Activated T-helper 1 cell treated with anti-CD3 and anti-CD28 coated beads, Interleukin-12 subunit alpha, Interleukin-12 subunit beta, Interleukin-2, Interleukin-4 antibody, amounts not matched to agents 30 ng/mL and 10 ng/mL and 1 ng/mL, durations not matched to agents 14 hours and 24 hours and 36 hours (primary cell): Measurements from ENCODE around the gene MLH1. TPM values are rescaled to one million over a fixed set of nuclear protein-coding genes. Genes with fewer than 3 reads are reported as not detected.
"Not testable (repeated sequence)": the region's sequence is repeated elsewhere in the genome, so short reads cannot be mapped to it uniquely, and the experiment has no call there.

Source experiments
- DNase-seq: peaks from one replicate; pipeline ENCODE4 v3.0.0; 2021; ENCODE audit warnings: low spot score
- H3K27ac Mint-ChIP-seq: one replicate; pipeline ENCODE4 v1.8.0; 2021; ENCODE audit warnings: mild to moderate bottlenecking, mixed read lengths
- H3K27me3 Mint-ChIP-seq: one replicate; pipeline ENCODE4 v1.8.0; 2022; ENCODE audit warnings: mild to moderate bottlenecking, moderate library complexity, mixed read lengths; ENCODE audit not compliant: insufficient read depth
- H3K36me3 Mint-ChIP-seq: one replicate; pipeline ENCODE4 v1.8.0; 2021; ENCODE audit warnings: low read depth, mixed read lengths
- H3K4me1 Mint-ChIP-seq: one replicate; pipeline ENCODE4 v1.8.0; 2021; ENCODE audit warnings: low read depth, mixed read lengths
- H3K4me3 Mint-ChIP-seq: one replicate; pipeline ENCODE4 v1.8.0; 2021; ENCODE audit warnings: mild to moderate bottlenecking, moderate library complexity, mixed read lengths
- H3K9me3 Mint-ChIP-seq: one replicate; pipeline ENCODE4 v1.8.0; 2021; ENCODE audit warnings: mixed read lengths
- intact Hi-C: fragments of 100-400 bp; cut with micrococcal nuclease; formaldehyde crosslinking; loops from one replicate; pipeline ENCODE4 v1.15.1; 2024
- total RNA-seq: library from RNA; stranded (reverse); gene quantifications from 2 replicates; pipeline ENCODE4 v1.2.3, GENCODE V29; 2022

Gene MLH1
- total RNA-seq, 1 donor from 2014 or later: 63.4 TPM

DNA sequence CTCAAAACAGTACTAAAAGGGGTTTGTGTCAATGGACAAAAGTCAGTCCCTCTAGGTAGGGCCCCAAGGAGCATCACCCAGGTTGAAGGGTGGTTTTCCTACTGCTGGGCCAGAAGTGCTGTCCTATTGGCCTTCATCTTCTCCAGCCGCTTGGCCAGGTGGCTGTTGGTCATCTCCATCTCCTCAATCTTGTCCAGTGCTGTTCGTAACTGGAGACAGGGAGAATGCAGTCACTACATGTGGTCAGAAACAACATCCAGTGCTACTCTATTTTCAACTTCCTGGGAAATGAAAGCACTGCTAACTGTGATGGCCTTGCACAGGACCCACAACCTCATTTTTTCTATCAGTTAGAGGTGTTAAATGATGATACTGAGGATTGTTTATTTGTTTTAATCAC, 60.4 kb downstream of the MLH1 start:
- Mint-ChIP-seq H3K36me3 (peaks cover 29% of the 10 kb centered on the region), H3K4me1 (peaks cover 10% of the 10 kb centered on the region), H3K27me3 (no peaks in the 10 kb centered on the region), H3K4me3 (no peak overlapping the region), H3K27ac (no peak overlapping the region), H3K9me3 (no peaks in the 10 kb centered on the region)
- no peak for DNase-seq
- intact Hi-C loops: loop anchor here (1.0 to 2.0 kb wide), 3 partner anchors 61 to 160 kb away; partner anchors contain the start of gene LRRFIP2

DNA sequence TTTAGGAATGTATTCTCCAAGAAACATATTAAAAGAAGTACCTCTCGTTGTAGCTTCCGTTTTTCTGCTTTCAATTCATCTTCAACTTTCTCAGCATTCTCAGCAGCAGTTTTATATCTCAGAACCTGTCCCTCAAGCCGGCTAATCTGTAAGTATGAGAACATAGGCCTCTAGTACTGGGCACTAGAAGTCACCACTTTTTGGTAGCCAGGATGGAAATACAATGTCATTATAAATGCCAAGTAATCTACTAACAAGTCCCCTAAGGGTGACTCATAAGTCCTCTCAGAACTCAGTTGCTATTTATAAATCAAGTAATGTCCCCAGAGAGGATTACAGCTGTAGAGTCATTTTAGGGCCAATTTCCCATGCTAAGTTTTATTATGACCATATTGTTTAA, 61.1 kb downstream of the MLH1 start:
- no peak overlapping the region for H3K4me3 Mint-ChIP-seq
- no peaks in the 10 kb centered on the region for H3K9me3 Mint-ChIP-seq
- intact Hi-C loops: loop anchor here (1.0 to 2.0 kb wide), 3 partner anchors 60 to 159 kb away; partner anchors contain the start of gene LRRFIP2
- H3K27ac Mint-ChIP-seq: peak overlapping the region; percentile 81
- peaks cover 10% of the 10 kb centered on the region for H3K4me1 Mint-ChIP-seq
- H3K36me3 Mint-ChIP-seq: peaks cover 24% of the 10 kb centered on the region
- H3K27me3 Mint-ChIP-seq: no peaks in the 10 kb centered on the region
- no peak for DNase-seq

DNA sequence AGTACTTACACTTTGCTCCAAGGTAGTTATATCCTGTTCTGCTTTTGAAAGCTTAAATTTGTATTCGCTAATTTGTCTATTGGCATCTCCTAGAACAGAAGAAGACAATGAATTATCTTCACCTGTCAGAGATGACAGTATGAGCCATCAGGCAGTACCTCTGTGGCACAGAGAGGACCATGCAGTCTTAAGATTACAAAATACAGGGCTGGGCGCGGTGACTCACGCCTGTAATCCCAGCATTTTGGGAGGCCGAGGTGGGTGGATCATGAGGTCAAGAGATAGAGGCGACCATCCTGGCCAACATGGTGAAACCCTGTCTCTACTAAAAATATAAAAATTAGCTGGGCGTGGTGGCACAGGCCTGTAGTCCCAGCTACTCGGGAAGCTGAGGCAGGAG, 61.8 kb downstream of the MLH1 start:
- not testable (repeated sequence) for H3K4me1 Mint-ChIP-seq, DNase-seq, H3K27me3 Mint-ChIP-seq, H3K9me3 Mint-ChIP-seq, H3K4me3 Mint-ChIP-seq
- intact Hi-C loops: loop anchor here (2.0 kb wide), 1 partner anchor 60 kb away; no protein-coding TSS in a partner anchor
- Mint-ChIP-seq H3K27ac (peak overlapping the region; percentile 31), H3K36me3 (peaks cover 23% of the 10 kb centered on the region)

- Mint-ChIP-seq H3K36me3 (peaks cover 21% of the 10 kb centered on the region), H3K9me3 (no peaks in the 10 kb centered on the region), H3K27ac (no peak overlapping the region), H3K4me3 (no peak overlapping the region), H3K4me1 (peaks cover 10% of the 10 kb centered on the region), H3K27me3 (no peaks in the 10 kb centered on the region)
- no peak for DNase-seq
- intact Hi-C loops: no loop called here
These were observed 63.5 kb downstream of the MLH1 start for GRCh38 chr3:37056826-37057225.

DNA sequence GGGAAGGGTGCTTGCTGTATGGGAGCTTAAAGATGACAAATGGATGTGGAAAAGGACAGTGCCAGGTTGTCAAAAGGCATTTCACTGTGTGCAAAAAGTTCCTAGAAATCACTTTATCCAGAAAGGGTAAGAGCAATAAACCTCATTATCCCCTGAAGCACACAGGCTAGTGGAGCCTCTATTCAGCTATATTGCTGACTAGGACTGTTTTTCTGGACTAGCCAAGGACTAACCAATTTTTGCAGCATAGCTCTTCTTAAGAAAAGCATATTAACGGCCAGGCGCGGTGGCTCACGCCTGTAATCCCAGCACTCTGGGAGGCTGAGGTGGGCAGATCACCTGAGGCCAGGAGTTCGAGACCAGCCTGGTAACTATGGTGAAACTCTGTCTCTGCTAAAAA, 64.8 kb downstream of the MLH1 start:
- H3K27me3 Mint-ChIP-seq: no peaks in the 10 kb centered on the region
- intact Hi-C loops: no loop called here
- H3K4me1 Mint-ChIP-seq: peaks cover 10% of the 10 kb centered on the region
- H3K9me3 Mint-ChIP-seq: no peaks in the 10 kb centered on the region
- no peak overlapping the region for H3K4me3 Mint-ChIP-seq
- peaks cover 25% of the 10 kb centered on the region for H3K36me3 Mint-ChIP-seq
- no peak overlapping the region for H3K27ac Mint-ChIP-seq
- DNase-seq: no peak

DNA sequence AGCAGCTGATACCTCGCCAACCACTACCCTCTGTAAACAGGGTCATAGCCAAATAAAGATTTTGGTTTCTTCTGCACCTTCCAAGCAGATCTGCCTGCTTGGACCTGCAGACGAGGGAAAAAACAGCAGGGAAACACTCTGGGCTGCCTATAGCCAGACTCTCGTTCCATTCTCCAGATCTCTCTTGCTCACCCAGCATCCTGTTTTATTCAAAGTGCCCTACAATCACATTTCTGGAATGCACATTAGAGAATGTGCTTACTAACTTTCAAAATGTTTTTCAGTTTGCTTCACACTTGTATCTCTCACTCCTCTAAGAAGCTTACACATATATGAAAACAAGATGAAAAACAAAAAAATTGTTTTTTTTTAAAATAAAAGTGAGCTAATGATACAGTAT, 71.4 kb downstream of the MLH1 start:
- Mint-ChIP-seq H3K9me3 (no peaks in the 10 kb centered on the region), H3K27me3 (no peaks in the 10 kb centered on the region)

GRCh38 chr3:37067577-37067976, 74.3 kb downstream of the MLH1 start:
- intact Hi-C loops: no loop called here
- Mint-ChIP-seq H3K4me3 (no peak overlapping the region), H3K4me1 (peaks cover 11% of the 10 kb centered on the region), H3K9me3 (no peaks in the 10 kb centered on the region), H3K27me3 (no peaks in the 10 kb centered on the region), H3K27ac (no peak overlapping the region), H3K36me3 (peaks cover 26% of the 10 kb centered on the region)
- no peak for DNase-seq

More for the DNA sequence above, 71.4 kb downstream of the MLH1 start:
- Mint-ChIP-seq H3K36me3 (peaks cover 32% of the 10 kb centered on the region), H3K4me1 (peaks cover 9% of the 10 kb centered on the region), H3K4me3 (no peak overlapping the region), H3K27ac (no peak overlapping the region)
- DNase-seq: no peak
- intact Hi-C loops: no loop called here

DNA sequence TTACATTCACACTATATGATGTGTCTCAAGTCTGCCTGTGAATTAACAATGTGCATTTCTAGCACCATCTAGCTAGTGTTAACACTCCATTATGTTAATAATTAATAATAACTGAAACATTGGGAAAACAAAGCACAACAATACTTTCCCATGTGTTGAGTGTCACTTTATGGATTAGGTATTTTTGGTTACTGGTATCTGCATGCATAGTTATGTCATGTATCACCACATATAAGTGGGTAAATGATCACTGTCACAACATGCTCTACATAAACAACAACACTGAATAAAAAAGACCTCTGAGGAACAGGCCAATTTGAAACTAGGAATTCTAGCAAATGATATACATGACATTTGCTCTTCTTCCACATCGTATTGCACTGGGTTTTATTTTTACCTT, 74.7 kb downstream of the MLH1 start:
- Mint-ChIP-seq H3K27ac (no peak overlapping the region), H3K27me3 (no peaks in the 10 kb centered on the region), H3K9me3 (no peaks in the 10 kb centered on the region), H3K36me3 (peaks cover 24% of the 10 kb centered on the region), H3K4me1 (peaks cover 16% of the 10 kb centered on the region), H3K4me3 (no peak overlapping the region)
- no peak for DNase-seq
- intact Hi-C loops: no loop called here

- H3K36me3 Mint-ChIP-seq: peaks cover 22% of the 10 kb centered on the region
- H3K4me1 Mint-ChIP-seq: peaks cover 8% of the 10 kb centered on the region
- H3K27me3 Mint-ChIP-seq: no peaks in the 10 kb centered on the region
- DNase-seq: no peak
- no peaks in the 10 kb centered on the region for H3K9me3 Mint-ChIP-seq
- intact Hi-C loops: no loop called here
- no peak overlapping the region for H3K27ac Mint-ChIP-seq
- H3K4me3 Mint-ChIP-seq: no peak overlapping the region
These were observed 78.6 kb downstream of the MLH1 start for GRCh38 chr3:37071921-37072320.

- Mint-ChIP-seq H3K27ac (no peak overlapping the region), H3K4me3 (no peak overlapping the region), H3K36me3 (peaks cover 22% of the 10 kb centered on the region), H3K4me1 (peaks cover 8% of the 10 kb centered on the region), H3K27me3 (no peaks in the 10 kb centered on the region), H3K9me3 (no peaks in the 10 kb centered on the region)
- no peak for DNase-seq
- intact Hi-C loops: no loop called here
These were observed 79.6 kb downstream of the MLH1 start for GRCh38 chr3:37072892-37073291.

DNA sequence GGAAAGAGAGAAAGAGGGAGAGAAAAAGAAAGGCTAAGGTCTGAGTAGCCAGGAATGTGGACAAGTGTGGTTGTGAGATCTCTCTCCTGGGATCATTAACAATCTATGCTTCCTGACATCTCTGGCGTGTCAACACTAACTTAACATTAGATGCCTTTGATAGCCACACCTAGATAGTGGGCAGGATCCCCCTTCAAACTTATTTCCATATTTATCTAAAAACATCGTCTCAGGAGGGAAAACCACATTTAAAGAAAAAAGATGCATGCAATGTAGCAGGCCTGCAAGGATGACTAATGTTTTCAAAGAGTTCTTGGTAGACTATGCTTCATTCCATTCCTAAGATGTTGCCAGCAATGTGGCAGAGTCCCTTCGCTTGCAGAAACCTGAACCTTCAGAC, 80.9 kb downstream of the MLH1 start:
- H3K4me3 Mint-ChIP-seq: no peak overlapping the region
- intact Hi-C loops: no loop called here
- H3K27ac Mint-ChIP-seq: no peak overlapping the region
- H3K27me3 Mint-ChIP-seq: no peaks in the 10 kb centered on the region
- DNase-seq: no peak
- H3K36me3 Mint-ChIP-seq: peaks cover 16% of the 10 kb centered on the region
- H3K9me3 Mint-ChIP-seq: no peaks in the 10 kb centered on the region
- H3K4me1 Mint-ChIP-seq: peaks cover 8% of the 10 kb centered on the region

GRCh38 chr3:37075955-37076354, 82.6 kb downstream of the MLH1 start:
- H3K27ac Mint-ChIP-seq: no peak overlapping the region
- H3K36me3 Mint-ChIP-seq: peaks cover 11% of the 10 kb centered on the region
- no peaks in the 10 kb centered on the region for H3K27me3 Mint-ChIP-seq
- intact Hi-C loops: no loop called here
- no peak overlapping the region for H3K4me3 Mint-ChIP-seq
- peaks cover 8% of the 10 kb centered on the region for H3K4me1 Mint-ChIP-seq
- DNase-seq: no peak
- no peaks in the 10 kb centered on the region for H3K9me3 Mint-ChIP-seq

DNA sequence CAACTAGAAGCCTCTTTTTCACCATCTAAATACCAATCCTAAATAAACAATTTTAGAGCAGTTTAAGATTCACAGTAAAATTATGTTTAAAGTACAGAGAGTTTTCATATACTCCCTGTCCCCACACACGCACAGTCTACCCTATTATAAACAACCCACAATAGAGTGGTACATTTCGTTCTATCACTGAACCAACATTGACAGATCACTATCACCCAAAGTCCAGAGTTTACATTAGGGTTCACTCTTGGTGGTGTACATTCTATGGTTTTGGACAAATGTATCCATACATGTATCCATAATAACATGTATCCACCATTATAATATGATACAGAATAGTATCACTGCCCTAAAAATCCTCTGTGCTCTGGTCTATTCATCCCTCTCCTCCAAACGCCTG, 89.0 kb downstream of the MLH1 start:
- no peaks in the 10 kb centered on the region for H3K4me1 Mint-ChIP-seq
- no peak overlapping the region for H3K27ac Mint-ChIP-seq
- no peaks in the 10 kb centered on the region for H3K9me3 Mint-ChIP-seq
- H3K36me3 Mint-ChIP-seq: peaks cover 4% of the 10 kb centered on the region
- no peak overlapping the region for H3K4me3 Mint-ChIP-seq
- no peak for DNase-seq
- no peaks in the 10 kb centered on the region for H3K27me3 Mint-ChIP-seq
- intact Hi-C loops: no loop called here

DNA sequence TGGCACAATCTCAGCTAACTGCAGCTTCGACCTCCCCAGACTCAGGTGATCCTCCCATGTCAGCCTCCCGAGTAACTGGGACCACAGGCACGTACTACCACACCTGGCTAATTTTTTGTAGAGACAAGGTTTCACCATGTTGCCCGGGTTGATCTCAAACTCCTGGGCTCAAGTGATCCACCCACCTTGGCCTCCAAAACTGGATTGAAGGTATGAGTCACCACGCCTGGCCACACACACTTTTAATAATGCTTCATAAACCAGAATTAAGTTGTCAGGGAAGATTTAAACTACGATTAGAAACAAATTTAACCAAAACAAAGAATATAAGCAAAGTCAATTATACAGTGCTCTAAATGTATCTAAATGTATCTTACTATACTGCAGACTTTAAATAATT, 93.6 kb downstream of the MLH1 start:
- H3K9me3 Mint-ChIP-seq: no peaks in the 10 kb centered on the region
- H3K27ac Mint-ChIP-seq: no peak overlapping the region
- no peaks in the 10 kb centered on the region for H3K27me3 Mint-ChIP-seq
- H3K4me3 Mint-ChIP-seq: no peak overlapping the region
- intact Hi-C loops: no loop called here
- H3K36me3 Mint-ChIP-seq: peaks cover 4% of the 10 kb centered on the region
- no peak for DNase-seq
- H3K4me1 Mint-ChIP-seq: no peaks in the 10 kb centered on the region
